A549 (cell line): ENCODE results near the gene USP25. TPM values are rescaled to one million over a fixed set of nuclear protein-coding genes. Genes with fewer than 3 reads are reported as not detected.

Experiments
- ATAC-seq, 2 experiments: fragments of 200-7000 bp in 1 of 2; fragments of >200 bp in 1 of 2; cut with Nextera tagmentation in 1 of 2; cut with Tn5 transposase in 1 of 2; 3 replicates each; pipeline versions ENCODE4 v1.8.0 to v1.9.1; 2018 to 2020; ENCODE audit warnings: mild to moderate bottlenecking in 1 of 2, moderate library complexity in 1 of 2
- CTCF ChIA-PET: fragments of 300-600 bp; sonication (Branson Sonifier 250); formaldehyde crosslinking; extraction: SDS; loops from one replicate; lab custom pipeline; 2021; ENCODE audit warnings: antibody characterized with exemption, inconsistent platforms; lab: Yijun Ruan, JAX
- POLR2A ChIA-PET: fragments of 350-600 bp; formaldehyde crosslinking; extraction: SDS; loops from one replicate; lab custom pipeline; 2021; ENCODE audit warnings: antibody characterized with exemption, inconsistent platforms; lab: Yijun Ruan, JAX
- DNase-seq, 2 experiments: peaks; one replicate each; pipeline versions ENCODE4 v3.0.0 to v3.0.0-alpha.2; 2011 to 2016; ENCODE audit warnings: low read depth in 1 of 2, low spot score in 1 of 2
- FAIRE-seq: peaks from 2 replicates; lab custom pipeline; 2011; peaks lifted over from hg19 to GRCh38; lab: Jason Lieb, UNC
- H3K27ac ChIP-seq, 2 experiments: fragments of >200 bp; sonication (Bioruptor Twin); formaldehyde crosslinking; 3 replicates each; pipeline ENCODE4 v1.5.1; 2016 to 2017
- H3K4me1 ChIP-seq: fragments of >200 bp; sonication (Bioruptor Twin); formaldehyde crosslinking; 3 replicates; pipeline ENCODE4 v1.6.1; 2016
- H3K4me2 ChIP-seq: fragments of >200 bp; sonication (Bioruptor Twin); formaldehyde crosslinking; 3 replicates; pipeline ENCODE4 v1.6.1; 2016
- H3K4me3 ChIP-seq: fragments of >200 bp; sonication (Bioruptor Twin); formaldehyde crosslinking; 3 replicates; pipeline ENCODE4 v1.5.1; 2016
- H3K9me3 ChIP-seq: fragments of >200 bp; sonication (Bioruptor Twin); formaldehyde crosslinking; 3 replicates; pipeline ENCODE4 v1.6.1; 2016
- CBX2 ChIP-seq: fragments of 200-600 bp; sonication (generic); IDR thresholded peaks from 2 replicates; pipeline ENCODE4 v1.6.1; 2016; ENCODE audit warnings: low read depth, mild to moderate bottlenecking, borderline replicate concordance
- CHD2 ChIP-seq: fragments of 150-350 bp; IDR thresholded peaks from 2 replicates; pipeline ENCODE4 v1.6.1; 2014; ENCODE audit warnings: low read length; ENCODE audit not compliant: partially characterized antibody
- CHD4 ChIP-seq: fragments of 200-600 bp; sonication (generic); IDR thresholded peaks from 2 replicates; pipeline ENCODE4 v1.6.1; 2016; ENCODE audit warnings: antibody characterized with exemption, mild to moderate bottlenecking, borderline replicate concordance
- EHF ChIP-seq: fragments of 250-450 bp; sonication (Bioruptor Pico); IDR thresholded peaks from 2 replicates; pipeline ENCODE4 v1.5.0; 2020; ENCODE audit warnings: mild to moderate bottlenecking
- ESRRA ChIP-seq: fragments of 150-350 bp; IDR thresholded peaks from 2 replicates; pipeline ENCODE4 v1.6.1; 2014; ENCODE audit warnings: mild to moderate bottlenecking, low read length, borderline replicate concordance
- FOSB ChIP-seq: fragments of 250-450 bp; sonication (Bioruptor Pico); IDR thresholded peaks from 2 replicates; pipeline ENCODE4 v1.5.0; 2020; ENCODE audit warnings: mild to moderate bottlenecking, moderate library complexity
- GATA3 ChIP-seq: IDR thresholded peaks from 2 replicates; pipeline ENCODE4 v1.6.1; 2012; ENCODE audit warnings: borderline replicate concordance
- HDAC2 ChIP-seq: fragments of 200-600 bp; sonication (generic); IDR thresholded peaks from 2 replicates; pipeline ENCODE4 v1.6.1; 2016
- HOXA7 ChIP-seq: fragments of 250-450 bp; sonication (Bioruptor Pico); IDR thresholded peaks from 2 replicates; pipeline ENCODE4 v1.5.0; 2020; ENCODE audit warnings: mild to moderate bottlenecking, moderate library complexity
- HOXB5 ChIP-seq: fragments of 250-450 bp; sonication (Bioruptor Pico); IDR thresholded peaks from 2 replicates; pipeline ENCODE4 v1.5.0; 2020; ENCODE audit warnings: mild to moderate bottlenecking, moderate library complexity
- JUN ChIP-seq, 2 experiments: fragments of >200 bp; sonication (Bioruptor Twin); formaldehyde crosslinking; IDR thresholded peaks; 2 replicates in 1 of 2; 3 replicates in 1 of 2; pipeline ENCODE4 v1.6.1; 2016 to 2017
- JUNB ChIP-seq: fragments of >200 bp; sonication (Bioruptor Twin); formaldehyde crosslinking; IDR thresholded peaks from 2 replicates; pipeline ENCODE4 v1.6.1; 2016
- MAFK ChIP-seq: fragments of 450-650 bp; IDR thresholded peaks from 2 replicates; pipeline ENCODE4 v1.6.1; 2014; ENCODE audit not compliant: partially characterized antibody
- MAZ ChIP-seq: fragments of 150-350 bp; IDR thresholded peaks from 2 replicates; pipeline ENCODE4 v1.6.1; 2014; ENCODE audit warnings: antibody characterized with exemption, low read depth, low read length, borderline replicate concordance
- NR3C1 ChIP-seq: fragments of >200 bp; sonication (Bioruptor Twin); formaldehyde crosslinking; IDR thresholded peaks from 3 replicates; pipeline ENCODE4 v1.6.1; 2017
- POLR2A ChIP-seq: IDR thresholded peaks from 2 replicates; pipeline ENCODE4 v1.6.1; 2012; ENCODE audit warnings: mild to moderate bottlenecking, low read length
- POLR2AphosphoS2 ChIP-seq: conservative IDR thresholded peaks from 2 replicates; pipeline ENCODE4 v1.6.1; 2012; ENCODE audit warnings: low read length, improper control_type of control experiment, inconsistent platforms
- RARB ChIP-seq: fragments of 250-450 bp; sonication (Bioruptor Pico); IDR thresholded peaks from 2 replicates; pipeline ENCODE4 v1.8.0; 2021; ENCODE audit warnings: mild to moderate bottlenecking, moderate library complexity
- RFX5 ChIP-seq: fragments of 450-650 bp; IDR thresholded peaks from 2 replicates; pipeline ENCODE4 v1.7.1; 2014; ENCODE audit warnings: antibody characterized with exemption, mild to moderate bottlenecking, moderate library complexity
- ZNF302 ChIP-seq: fragments of 250-450 bp; sonication (Bioruptor Pico); IDR thresholded peaks from 2 replicates; pipeline ENCODE4 v1.9.0; 2021; ENCODE audit warnings: inconsistent platforms, mild to moderate bottlenecking, moderate library complexity
- WGBS: methylation state at CpG from one replicate; pipeline ENCODE4 v1.1.6; 2017; ENCODE audit errors: missing lambda C conversion rate; 5-methylcytosine and 5-hydroxymethylcytosine counted together
- polyA plus RNA-seq, 4 experiments: library from polyadenylated mRNA; depleted of rRNA in 3 of 4; stranded (reverse); fragments of >200 nt; fragmentation: RNase III in 1 of 4; extraction: RNeasy Plus Mini Kit Qiagen cat#74134 plus additional on column Dnase treatment in 1 of 4; gene quantifications; 2 replicates in 3 of 4; 3 replicates in 1 of 4; pipeline ENCODE4 v1.2.3, GENCODE V29; 2011 to 2017
- TF ChIP-seq, protein P1 (sequence below): IDR thresholded peaks from 2 replicates; pipeline ENCODE4 v1.6.1; 2012
- TF ChIP-seq, protein P2 (sequence below): IDR thresholded peaks from 2 replicates; pipeline ENCODE4 v1.6.1; 2012; ENCODE audit warnings: low read depth, borderline replicate concordance
- TF ChIP-seq, protein P3 (sequence below): fragments of 200-600 bp; sonication (generic); IDR thresholded peaks from 2 replicates; pipeline ENCODE4 v1.6.1; 2016; ENCODE audit warnings: antibody characterized with exemption, mild to moderate bottlenecking, moderate library complexity
- TF ChIP-seq, protein P4 (sequence below): IDR thresholded peaks from 2 replicates; pipeline ENCODE4 v1.6.1; 2012
- TF ChIP-seq, protein P5 (sequence below): fragments of 250-450 bp; sonication (Bioruptor Pico); IDR thresholded peaks from 2 replicates; pipeline ENCODE4 v1.5.0; 2020; ENCODE audit warnings: low read depth, mild to moderate bottlenecking, moderate library complexity
- TF ChIP-seq, protein P6 (sequence below): fragments of 150-350 bp; IDR thresholded peaks from 2 replicates; pipeline ENCODE4 v1.6.1; 2014; ENCODE audit warnings: low read depth, mild to moderate bottlenecking, low read length

USP25 gene
- polyA plus RNA-seq, 2 of the 4 experiments (the other 2 are of a cell fraction): 15.3 to 33.5 TPM

DNA sequence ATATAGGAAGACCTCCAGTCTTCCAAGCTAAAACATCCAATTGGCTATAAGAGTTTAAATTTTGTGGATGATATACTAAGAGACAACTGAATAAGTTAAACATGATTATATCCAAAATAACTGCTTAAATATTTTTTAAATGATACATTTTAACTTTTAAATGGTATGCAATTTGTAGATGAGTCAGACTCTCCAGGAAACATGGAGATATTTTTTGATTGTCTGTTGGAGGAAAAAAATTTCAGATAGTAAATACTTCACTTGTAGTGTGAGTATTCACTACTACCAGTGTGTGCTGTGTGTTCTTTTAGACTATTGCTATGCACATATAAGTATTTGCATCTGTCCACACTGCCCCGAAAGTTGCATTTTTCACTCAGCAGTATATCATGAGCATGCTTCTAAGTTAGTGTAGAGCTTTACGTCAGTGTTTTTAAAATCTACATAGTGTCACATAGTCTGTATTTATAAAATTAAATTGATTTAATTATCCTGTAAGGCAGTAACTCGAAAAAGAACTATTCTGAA lies 91.1 kb downstream of the USP25 start:
- 96% methylated on average over 3 of the region's 3 CpGs for WGBS
- ChIA-PET CTCF (no interaction called here), POLR2A (no interaction called here)
- FAIRE-seq (no peak), ATAC-seq (no peak), DNase-seq (no peak)
- Histone ChIP-seq H3K4me1 (peaks cover 7% of the 10 kb centered on the region; the same call in 2 of the 3 replicates), H3K4me2 (no peak overlapping the region), H3K4me3 (no peak overlapping the region), H3K27ac (no peak overlapping the region), H3K9me3 (no peaks in the 10 kb centered on the region)
- TF ChIP-seq, protein P1, sequence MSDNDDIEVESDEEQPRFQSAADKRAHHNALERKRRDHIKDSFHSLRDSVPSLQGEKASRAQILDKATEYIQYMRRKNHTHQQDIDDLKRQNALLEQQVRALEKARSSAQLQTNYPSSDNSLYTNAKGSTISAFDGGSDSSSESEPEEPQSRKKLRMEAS: no peak
- no peak for TF ChIP-seq RARB (CRISPR knock-in tag)
- no peak for TF ChIP-seq CHD4

DNA sequence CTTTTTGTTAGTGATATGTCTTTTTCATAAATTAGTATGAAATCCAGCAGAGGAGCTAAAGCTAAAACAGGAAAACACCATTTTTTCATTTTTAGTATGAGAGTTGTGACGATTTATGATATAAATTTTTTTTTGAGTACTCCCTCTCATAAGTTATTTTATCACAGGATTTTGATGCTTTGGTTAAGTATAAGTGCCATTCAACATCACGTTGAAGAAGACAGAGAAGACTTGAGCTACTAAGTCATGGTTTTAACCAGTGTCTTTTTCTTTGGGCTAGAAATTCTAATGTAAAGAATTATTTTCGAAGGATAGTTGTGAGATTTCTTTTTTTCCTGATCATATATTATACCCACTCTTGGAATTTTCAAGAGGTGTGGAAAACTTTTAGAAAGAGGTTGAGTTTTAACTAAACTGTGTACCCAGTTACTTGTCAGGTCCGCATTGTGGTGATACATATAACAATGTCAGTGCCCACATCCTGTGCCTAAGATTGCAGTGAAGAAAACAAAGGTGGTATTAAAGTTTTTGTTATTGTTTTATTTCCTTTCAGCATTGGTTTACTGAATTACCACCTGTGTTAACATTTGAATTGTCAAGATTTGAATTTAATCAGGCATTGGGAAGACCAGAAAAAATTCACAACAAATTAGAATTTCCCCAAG lies 93.8 kb downstream of the USP25 start:
- POLR2A ChIA-PET: no interaction called here
- no peak overlapping the region for H3K4me2 ChIP-seq
- H3K4me1 ChIP-seq: peaks cover 13% of the 10 kb centered on the region
- no peaks in the 10 kb centered on the region for H3K9me3 ChIP-seq
- H3K27ac ChIP-seq: no peak overlapping the region
- H3K4me3 ChIP-seq: no peak overlapping the region
- no peak for DNase-seq
- 89% methylated on average over 4 of the region's 4 CpGs for WGBS
- ATAC-seq: no peak
- FAIRE-seq: no peak
- TF ChIP-seq, protein P2, sequence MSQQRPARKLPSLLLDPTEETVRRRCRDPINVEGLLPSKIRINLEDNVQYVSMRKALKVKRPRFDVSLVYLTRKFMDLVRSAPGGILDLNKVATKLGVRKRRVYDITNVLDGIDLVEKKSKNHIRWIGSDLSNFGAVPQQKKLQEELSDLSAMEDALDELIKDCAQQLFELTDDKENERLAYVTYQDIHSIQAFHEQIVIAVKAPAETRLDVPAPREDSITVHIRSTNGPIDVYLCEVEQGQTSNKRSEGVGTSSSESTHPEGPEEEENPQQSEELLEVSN: no peak
- no peak for TF ChIP-seq GATA3
- TF ChIP-seq ESRRA: no peak
- TF ChIP-seq ZNF302 (CRISPR knock-in tag): no peak
- no peak for TF ChIP-seq HDAC2
- no peak for TF ChIP-seq FOSB (CRISPR knock-in tag)
- TF ChIP-seq, protein P3, sequence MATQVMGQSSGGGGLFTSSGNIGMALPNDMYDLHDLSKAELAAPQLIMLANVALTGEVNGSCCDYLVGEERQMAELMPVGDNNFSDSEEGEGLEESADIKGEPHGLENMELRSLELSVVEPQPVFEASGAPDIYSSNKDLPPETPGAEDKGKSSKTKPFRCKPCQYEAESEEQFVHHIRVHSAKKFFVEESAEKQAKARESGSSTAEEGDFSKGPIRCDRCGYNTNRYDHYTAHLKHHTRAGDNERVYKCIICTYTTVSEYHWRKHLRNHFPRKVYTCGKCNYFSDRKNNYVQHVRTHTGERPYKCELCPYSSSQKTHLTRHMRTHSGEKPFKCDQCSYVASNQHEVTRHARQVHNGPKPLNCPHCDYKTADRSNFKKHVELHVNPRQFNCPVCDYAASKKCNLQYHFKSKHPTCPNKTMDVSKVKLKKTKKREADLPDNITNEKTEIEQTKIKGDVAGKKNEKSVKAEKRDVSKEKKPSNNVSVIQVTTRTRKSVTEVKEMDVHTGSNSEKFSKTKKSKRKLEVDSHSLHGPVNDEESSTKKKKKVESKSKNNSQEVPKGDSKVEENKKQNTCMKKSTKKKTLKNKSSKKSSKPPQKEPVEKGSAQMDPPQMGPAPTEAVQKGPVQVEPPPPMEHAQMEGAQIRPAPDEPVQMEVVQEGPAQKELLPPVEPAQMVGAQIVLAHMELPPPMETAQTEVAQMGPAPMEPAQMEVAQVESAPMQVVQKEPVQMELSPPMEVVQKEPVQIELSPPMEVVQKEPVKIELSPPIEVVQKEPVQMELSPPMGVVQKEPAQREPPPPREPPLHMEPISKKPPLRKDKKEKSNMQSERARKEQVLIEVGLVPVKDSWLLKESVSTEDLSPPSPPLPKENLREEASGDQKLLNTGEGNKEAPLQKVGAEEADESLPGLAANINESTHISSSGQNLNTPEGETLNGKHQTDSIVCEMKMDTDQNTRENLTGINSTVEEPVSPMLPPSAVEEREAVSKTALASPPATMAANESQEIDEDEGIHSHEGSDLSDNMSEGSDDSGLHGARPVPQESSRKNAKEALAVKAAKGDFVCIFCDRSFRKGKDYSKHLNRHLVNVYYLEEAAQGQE: no peak
- TF ChIP-seq EHF (CRISPR knock-in tag): no peak
- TF ChIP-seq NR3C1: no peak
- TF ChIP-seq POLR2A: no peak
- TF ChIP-seq MAFK: no peak
- TF ChIP-seq RFX5: no peak
- no peak for TF ChIP-seq MAZ
- TF ChIP-seq JUNB: no peak
- CTCF ChIA-PET: no interaction called here

DNA sequence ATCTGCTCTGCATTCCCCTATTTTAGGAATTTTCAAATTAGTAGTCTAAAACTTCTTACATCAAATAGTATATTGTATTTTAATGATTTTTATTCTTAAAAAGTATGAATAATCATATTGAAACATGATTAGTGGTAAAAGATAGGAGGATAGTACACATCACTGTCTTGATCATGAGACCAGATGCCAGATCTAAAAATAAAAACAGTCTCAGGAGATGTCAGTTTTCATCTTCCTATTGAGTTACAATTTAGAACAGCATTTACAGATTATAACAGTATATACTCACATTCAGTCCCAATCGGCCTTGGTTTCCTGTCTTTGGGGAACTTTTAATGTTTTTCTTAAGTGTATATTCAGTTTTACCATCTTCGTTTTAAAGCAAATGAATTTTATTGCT lies 95.9 kb downstream of the USP25 start:
- WGBS: 48% methylated on average over 2 of the region's 2 CpGs
- CTCF ChIA-PET: interaction anchor here (1.5 to 1.6 kb wide), 3 partner anchors 11 to 95 kb away, joined by 4 to 5 read pairs (median 5); no protein-coding TSS in a partner anchor
- TF ChIP-seq, protein P4, sequence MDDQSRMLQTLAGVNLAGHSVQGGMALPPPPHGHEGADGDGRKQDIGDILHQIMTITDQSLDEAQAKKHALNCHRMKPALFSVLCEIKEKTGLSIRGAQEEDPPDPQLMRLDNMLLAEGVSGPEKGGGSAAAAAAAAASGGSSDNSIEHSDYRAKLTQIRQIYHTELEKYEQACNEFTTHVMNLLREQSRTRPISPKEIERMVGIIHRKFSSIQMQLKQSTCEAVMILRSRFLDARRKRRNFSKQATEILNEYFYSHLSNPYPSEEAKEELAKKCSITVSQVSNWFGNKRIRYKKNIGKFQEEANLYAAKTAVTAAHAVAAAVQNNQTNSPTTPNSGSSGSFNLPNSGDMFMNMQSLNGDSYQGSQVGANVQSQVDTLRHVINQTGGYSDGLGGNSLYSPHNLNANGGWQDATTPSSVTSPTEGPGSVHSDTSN: no peak
- TF ChIP-seq EHF (CRISPR knock-in tag) (no peak), JUN (IDR thresholded peaks at IDR 0.05) (no peak), HOXB5 (CRISPR knock-in tag) (no peak), HOXA7 (no peak), CBX2 (no peak), JUNB (no peak), CHD2 (no peak), POLR2AphosphoS2 (no peak)
- TF ChIP-seq, protein P5, sequence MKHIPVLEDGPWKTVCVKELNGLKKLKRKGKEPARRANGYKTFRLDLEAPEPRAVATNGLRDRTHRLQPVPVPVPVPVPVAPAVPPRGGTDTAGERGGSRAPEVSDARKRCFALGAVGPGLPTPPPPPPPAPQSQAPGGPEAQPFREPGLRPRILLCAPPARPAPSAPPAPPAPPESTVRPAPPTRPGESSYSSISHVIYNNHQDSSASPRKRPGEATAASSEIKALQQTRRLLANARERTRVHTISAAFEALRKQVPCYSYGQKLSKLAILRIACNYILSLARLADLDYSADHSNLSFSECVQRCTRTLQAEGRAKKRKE: no peak
- TF ChIP-seq, protein P6, sequence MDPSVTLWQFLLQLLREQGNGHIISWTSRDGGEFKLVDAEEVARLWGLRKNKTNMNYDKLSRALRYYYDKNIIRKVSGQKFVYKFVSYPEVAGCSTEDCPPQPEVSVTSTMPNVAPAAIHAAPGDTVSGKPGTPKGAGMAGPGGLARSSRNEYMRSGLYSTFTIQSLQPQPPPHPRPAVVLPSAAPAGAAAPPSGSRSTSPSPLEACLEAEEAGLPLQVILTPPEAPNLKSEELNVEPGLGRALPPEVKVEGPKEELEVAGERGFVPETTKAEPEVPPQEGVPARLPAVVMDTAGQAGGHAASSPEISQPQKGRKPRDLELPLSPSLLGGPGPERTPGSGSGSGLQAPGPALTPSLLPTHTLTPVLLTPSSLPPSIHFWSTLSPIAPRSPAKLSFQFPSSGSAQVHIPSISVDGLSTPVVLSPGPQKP: no peak
- Histone ChIP-seq H3K9me3 (no peaks in the 10 kb centered on the region), H3K27ac (no peak overlapping the region), H3K4me3 (no peak overlapping the region), H3K4me2 (no peak overlapping the region; the same call in 2 of the 3 replicates), H3K4me1 (peaks cover 18% of the 10 kb centered on the region)
- DNase-seq (no peak), ATAC-seq (no peak), FAIRE-seq (no peak)
- POLR2A ChIA-PET: no interaction called here
